ENCODE data around the gene PRKN.

The PRKN gene

GRCh38 chr6:161493576-161494118 lies 1233.9 kb downstream of the PRKN start:
- TF ChIP-seq CTCF (IDR thresholded peaks at IDR 0.05) (no peak), ZFX (IDR thresholded peaks at IDR 0.05; ENCODE audit: borderline replicate concordance) (no peak)
- no peak overlapping the region for H3K27ac ChIP-seq

GRCh38 chr6:161489626-161490306 lies 1237.8 kb downstream of the PRKN start:
- TF ChIP-seq ZFX (IDR thresholded peaks at IDR 0.05; ENCODE audit: borderline replicate concordance) (no peak), CTCF (IDR thresholded peaks at IDR 0.05) (no peak)
- H3K27ac ChIP-seq, result no peak overlapping the region

GRCh38 chr6:161487694-161488093 lies 1239.9 kb downstream of the PRKN start:
- no peak for TF ChIP-seq CTCF (IDR thresholded peaks at IDR 0.05)
- TF ChIP-seq ZFX (IDR thresholded peaks at IDR 0.05; ENCODE audit: borderline replicate concordance), result no peak
- no peak overlapping the region for H3K27ac ChIP-seq

- no peak overlapping the region for H3K27ac ChIP-seq
- TF ChIP-seq CTCF (IDR thresholded peaks at IDR 0.05) (no peak), ZFX (IDR thresholded peaks at IDR 0.05; ENCODE audit: borderline replicate concordance) (no peak)
Observed at GRCh38 chr6:161487217-161487531, 1240.4 kb downstream of the PRKN start.

- H3K27ac ChIP-seq, result no peak overlapping the region
- TF ChIP-seq CTCF (IDR thresholded peaks at IDR 0.05), result no peak
- no peak for TF ChIP-seq ZFX (IDR thresholded peaks at IDR 0.05; ENCODE audit: borderline replicate concordance)
Observed at GRCh38 chr6:161486361-161487216, 1241.0 kb downstream of the PRKN start.

- TF ChIP-seq CTCF (IDR thresholded peaks at IDR 0.05) (no peak), ZFX (IDR thresholded peaks at IDR 0.05; ENCODE audit: borderline replicate concordance) (no peak)
- H3K27ac ChIP-seq, result no peak overlapping the region
Observed at GRCh38 chr6:161482517-161482858, 1245.1 kb downstream of the PRKN start.

Measured in 22Rv1 (cell line).